ENCODE measurements around the gene PHLPP1.

Gene PHLPP1

DNA sequence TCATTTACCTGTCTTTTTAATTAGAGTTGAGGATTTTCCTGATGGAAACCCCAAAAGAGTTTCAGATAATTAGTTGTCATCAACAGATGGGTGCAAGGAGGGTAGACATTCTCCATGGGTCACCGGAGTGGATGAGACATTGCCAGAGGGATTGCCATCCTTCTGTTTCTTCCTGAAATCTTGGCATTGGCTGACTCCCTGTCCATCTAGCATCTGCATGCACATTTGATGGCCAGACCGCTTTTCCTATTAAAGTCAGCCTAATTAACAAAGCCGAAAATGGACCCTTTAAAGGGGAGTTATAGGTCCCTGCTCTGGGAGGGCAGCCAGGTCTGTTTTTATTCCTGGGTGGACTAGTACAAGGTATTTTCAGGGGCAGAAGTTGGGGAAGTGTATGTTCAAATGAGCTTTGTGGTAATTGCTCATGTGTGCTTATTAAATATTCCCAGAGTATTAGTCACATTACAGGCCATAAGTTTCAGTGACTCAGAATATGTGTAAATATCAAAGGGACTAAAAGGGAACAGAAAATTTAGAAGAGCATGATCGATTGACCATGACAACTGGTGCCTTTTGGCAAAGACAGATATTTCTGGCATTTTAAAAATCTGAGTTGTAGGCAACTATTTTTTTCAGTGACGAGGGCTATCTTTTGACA, 209.8 kb downstream of the PHLPP1 start:
- H2BK5ac ChIP-seq (ENCODE audit: low read length) = no peak overlapping the region
- H2AK5ac ChIP-seq (ENCODE audit: low read depth, low read length) = no peak overlapping the region
- H3K36me3 ChIP-seq (replicated peaks in 1 of 2; ENCODE audit: control insufficient read depth in 2 of 2, insufficient read depth in 2 of 2, low read length in 2 of 2) = peaks cover 4 to 71% of the 10 kb centered on the region in 2 donors
- no peak overlapping the region for H3K9ac ChIP-seq (ENCODE audit: low read depth, low read length, poor library complexity)
- H3K18ac ChIP-seq (ENCODE audit: low read length) = no peak overlapping the region
- H3K4me1 ChIP-seq (ENCODE audit: control insufficient read depth in 2 of 2, insufficient read depth in 1 of 2, low read depth in 1 of 2, low read length in 2 of 2) = no peaks in the 10 kb centered on the region
- no peaks in the 10 kb centered on the region for H3K79me1 ChIP-seq (ENCODE audit: low read depth, low read length)
- no peaks in the 10 kb centered on the region for H3K27me3 ChIP-seq (ENCODE audit: control insufficient read depth in 3 of 3, insufficient read depth in 3 of 3, low read depth in 1 of 3, low read length in 3 of 3)
- no peak overlapping the region for H3K27ac ChIP-seq (replicated peaks; ENCODE audit: low read length)
- WGBS, 2 donors (ENCODE audit: extremely low coverage in 2 of 2, insufficient read length in 2 of 2, insufficient replicate concordance in 1 of 2) = no CpG with 5 or more reads among the region's 5 CpGs
- H3K4me3 ChIP-seq (ENCODE audit: low read length in 2 of 2) = no peak overlapping the region
- no peak overlapping the region for H2BK120ac ChIP-seq (ENCODE audit: low read depth, low read length)
- H4K8ac ChIP-seq (ENCODE audit: low read depth, low read length) = no peak overlapping the region
- no peaks in the 10 kb centered on the region for H3K9me3 ChIP-seq (replicated peaks in 1 of 2; ENCODE audit: control insufficient read depth in 2 of 2, insufficient read depth in 1 of 2, low read depth in 1 of 2, low read length in 2 of 2)
- no peak for DNase-seq (ENCODE audit: low spot score)
- H4K91ac ChIP-seq (ENCODE audit: low read depth, low read length, poor library complexity) = no peak overlapping the region
- no peak overlapping the region for H2BK15ac ChIP-seq (ENCODE audit: low read length)
- H2BK12ac ChIP-seq (ENCODE audit: low read length) = no peak overlapping the region
- no peak overlapping the region for H3K4ac ChIP-seq (ENCODE audit: low read length)
- no peak overlapping the region for H3K14ac ChIP-seq (ENCODE audit: low read length)
- H3K4me2 ChIP-seq (ENCODE audit: insufficient read depth, low read length, poor library complexity, severe bottlenecking) = no peak overlapping the region
- H3K23ac ChIP-seq (ENCODE audit: low read depth, low read length, poor library complexity) = no peak overlapping the region
- H2AFZ ChIP-seq (ENCODE audit: low read length) = no peak overlapping the region

DNA sequence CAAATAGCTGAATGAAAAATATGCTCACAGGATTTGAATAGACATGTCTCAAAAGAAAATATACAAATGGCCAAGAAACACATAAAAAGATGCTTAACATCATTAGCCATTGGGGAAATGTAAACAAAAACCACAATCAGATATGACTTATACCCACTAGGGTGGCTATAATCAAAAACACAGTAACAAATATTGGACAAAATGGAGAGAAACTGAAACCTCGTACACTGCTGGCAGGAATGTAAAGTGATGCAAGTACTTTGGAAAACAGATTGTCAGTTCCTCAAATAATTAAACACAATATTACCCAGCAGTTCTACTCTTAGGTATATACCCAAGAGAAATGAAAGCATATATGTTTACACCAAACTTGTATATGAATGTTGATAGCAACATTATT, 213.0 kb downstream of the PHLPP1 start:
- Histone ChIP-seq H3K4me3 (ENCODE audit: low read length in 2 of 2) (no peak overlapping the region), H3K18ac (ENCODE audit: low read length) (no peak overlapping the region), H3K4me1 (ENCODE audit: control insufficient read depth in 2 of 2, insufficient read depth in 1 of 2, low read depth in 1 of 2, low read length in 2 of 2) (no peaks in the 10 kb centered on the region), H3K4me2 (ENCODE audit: insufficient read depth, low read length, poor library complexity, severe bottlenecking) (no peak overlapping the region), H2BK120ac (ENCODE audit: low read depth, low read length) (no peak overlapping the region), H3K79me1 (ENCODE audit: low read depth, low read length) (no peaks in the 10 kb centered on the region), H3K14ac (ENCODE audit: low read length) (no peak overlapping the region), H4K8ac (ENCODE audit: low read depth, low read length) (no peak overlapping the region), H2AFZ (ENCODE audit: low read length) (no peak overlapping the region), H3K4ac (ENCODE audit: low read length) (no peak overlapping the region), H3K27ac (replicated peaks; ENCODE audit: low read length) (no peak overlapping the region), H3K36me3 (replicated peaks in 1 of 2; ENCODE audit: control insufficient read depth in 2 of 2, insufficient read depth in 2 of 2, low read length in 2 of 2) (peaks cover 2 to 42% of the 10 kb centered on the region in 2 donors), H3K9me3 (replicated peaks in 1 of 2; ENCODE audit: control insufficient read depth in 2 of 2, insufficient read depth in 1 of 2, low read depth in 1 of 2, low read length in 2 of 2) (peaks cover 0 to 9% of the 10 kb centered on the region in 2 donors), H2AK5ac (ENCODE audit: low read depth, low read length) (no peak overlapping the region), H2BK15ac (ENCODE audit: low read length) (no peak overlapping the region), H2BK5ac (ENCODE audit: low read length) (no peak overlapping the region), H4K91ac (ENCODE audit: low read depth, low read length, poor library complexity) (no peak overlapping the region), H2BK12ac (ENCODE audit: low read length) (no peak overlapping the region), H3K27me3 (ENCODE audit: control insufficient read depth in 3 of 3, insufficient read depth in 3 of 3, low read depth in 1 of 3, low read length in 3 of 3) (no peaks in the 10 kb centered on the region), H3K9ac (ENCODE audit: low read depth, low read length, poor library complexity) (no peak overlapping the region), H3K23ac (ENCODE audit: low read depth, low read length, poor library complexity) (no peak overlapping the region)
- no CpG with 5 or more reads among the region's 1 CpG for WGBS, 2 donors (ENCODE audit: extremely low coverage in 2 of 2, insufficient read length in 2 of 2, insufficient replicate concordance in 1 of 2)
- no peak for DNase-seq (ENCODE audit: low spot score)

GRCh38 chr18:62933261-62933887, 218.0 kb downstream of the PHLPP1 start:
- no peak overlapping the region for H3K14ac ChIP-seq (ENCODE audit: low read length)
- no peak overlapping the region for H4K8ac ChIP-seq (ENCODE audit: low read depth, low read length)
- no peaks in the 10 kb centered on the region for H3K4me1 ChIP-seq (ENCODE audit: control insufficient read depth in 2 of 2, insufficient read depth in 1 of 2, low read depth in 1 of 2, low read length in 2 of 2)
- H3K9ac ChIP-seq (ENCODE audit: low read depth, low read length, poor library complexity) = no peak overlapping the region
- no peak overlapping the region for H2BK5ac ChIP-seq (ENCODE audit: low read length)
- H2BK120ac ChIP-seq (ENCODE audit: low read depth, low read length) = no peak overlapping the region
- H3K9me3 ChIP-seq (replicated peaks in 1 of 2; ENCODE audit: control insufficient read depth in 2 of 2, insufficient read depth in 1 of 2, low read depth in 1 of 2, low read length in 2 of 2) = peaks cover 0 to 9% of the 10 kb centered on the region in 2 donors
- no peak overlapping the region for H3K4ac ChIP-seq (ENCODE audit: low read length)
- no peak overlapping the region for H2AK5ac ChIP-seq (ENCODE audit: low read depth, low read length)
- H3K27me3 ChIP-seq (ENCODE audit: control insufficient read depth in 3 of 3, insufficient read depth in 3 of 3, low read depth in 1 of 3, low read length in 3 of 3) = no peaks in the 10 kb centered on the region
- H3K36me3 ChIP-seq (replicated peaks in 1 of 2; ENCODE audit: control insufficient read depth in 2 of 2, insufficient read depth in 2 of 2, low read length in 2 of 2) = peaks cover 0 to 12% of the 10 kb centered on the region in 2 donors
- H4K91ac ChIP-seq (ENCODE audit: low read depth, low read length, poor library complexity) = no peak overlapping the region
- no peak for DNase-seq (ENCODE audit: low spot score)
- H2AFZ ChIP-seq (ENCODE audit: low read length) = no peak overlapping the region
- H3K79me1 ChIP-seq (ENCODE audit: low read depth, low read length) = no peaks in the 10 kb centered on the region
- H3K4me2 ChIP-seq (ENCODE audit: insufficient read depth, low read length, poor library complexity, severe bottlenecking) = no peak overlapping the region
- H3K27ac ChIP-seq (replicated peaks; ENCODE audit: low read length) = no peak overlapping the region
- H2BK15ac ChIP-seq (ENCODE audit: low read length) = no peak overlapping the region
- no peak overlapping the region for H3K18ac ChIP-seq (ENCODE audit: low read length)
- H3K23ac ChIP-seq (ENCODE audit: low read depth, low read length, poor library complexity) = no peak overlapping the region
- no peak overlapping the region for H3K4me3 ChIP-seq (ENCODE audit: low read length in 2 of 2)
- no peak overlapping the region for H2BK12ac ChIP-seq (ENCODE audit: low read length)
- WGBS, 2 donors (ENCODE audit: extremely low coverage in 2 of 2, insufficient read length in 2 of 2, insufficient replicate concordance in 1 of 2) = no CpG with 5 or more reads among the region's 2 CpGs

DNA sequence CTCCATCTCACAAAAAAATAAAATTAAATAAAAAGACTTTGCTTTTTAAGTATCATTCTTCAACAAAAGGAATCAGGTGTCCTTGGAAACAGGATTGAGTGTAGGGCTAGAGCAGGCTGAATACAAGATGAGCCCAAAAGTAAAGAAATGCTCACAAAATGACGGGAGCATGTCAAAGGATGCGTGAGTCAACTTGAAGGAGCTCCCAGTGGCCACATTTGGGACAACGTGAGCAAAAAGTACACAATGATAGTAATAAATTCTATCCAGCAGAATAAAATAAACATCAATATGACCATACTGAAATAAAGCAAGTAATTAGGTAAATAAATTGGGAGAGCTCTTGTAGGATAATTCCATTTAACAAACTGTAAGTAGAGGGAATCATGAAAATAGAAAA, 220.7 kb downstream of the PHLPP1 start:
- Histone ChIP-seq H3K27me3 (ENCODE audit: control insufficient read depth in 3 of 3, insufficient read depth in 3 of 3, low read depth in 1 of 3, low read length in 3 of 3) (no peaks in the 10 kb centered on the region), H3K4ac (ENCODE audit: low read length) (no peak overlapping the region), H3K36me3 (replicated peaks in 1 of 2; ENCODE audit: control insufficient read depth in 2 of 2, insufficient read depth in 2 of 2, low read length in 2 of 2) (peaks cover 0 to 9% of the 10 kb centered on the region in 2 donors), H3K23ac (ENCODE audit: low read depth, low read length, poor library complexity) (no peak overlapping the region), H4K8ac (ENCODE audit: low read depth, low read length) (no peak overlapping the region), H3K27ac (replicated peaks; ENCODE audit: low read length) (no peak overlapping the region), H2AFZ (ENCODE audit: low read length) (no peak overlapping the region), H2BK12ac (ENCODE audit: low read length) (no peak overlapping the region), H3K79me1 (ENCODE audit: low read depth, low read length) (no peaks in the 10 kb centered on the region), H3K9ac (ENCODE audit: low read depth, low read length, poor library complexity) (no peak overlapping the region), H3K18ac (ENCODE audit: low read length) (no peak overlapping the region), H3K4me3 (ENCODE audit: low read length in 2 of 2) (no peak overlapping the region), H3K4me1 (ENCODE audit: control insufficient read depth in 2 of 2, insufficient read depth in 1 of 2, low read depth in 1 of 2, low read length in 2 of 2) (no peaks in the 10 kb centered on the region), H3K9me3 (replicated peaks in 1 of 2; ENCODE audit: control insufficient read depth in 2 of 2, insufficient read depth in 1 of 2, low read depth in 1 of 2, low read length in 2 of 2) (peaks cover 0 to 9% of the 10 kb centered on the region in 2 donors), H2BK120ac (ENCODE audit: low read depth, low read length) (no peak overlapping the region), H2BK5ac (ENCODE audit: low read length) (no peak overlapping the region), H4K91ac (ENCODE audit: low read depth, low read length, poor library complexity) (no peak overlapping the region), H2BK15ac (ENCODE audit: low read length) (no peak overlapping the region), H2AK5ac (ENCODE audit: low read depth, low read length) (no peak overlapping the region), H3K4me2 (ENCODE audit: insufficient read depth, low read length, poor library complexity, severe bottlenecking) (no peak overlapping the region), H3K14ac (ENCODE audit: low read length) (no peak overlapping the region)
- WGBS, 2 donors (ENCODE audit: extremely low coverage in 2 of 2, insufficient read length in 2 of 2, insufficient replicate concordance in 1 of 2) = no CpG with 5 or more reads among the region's 3 CpGs
- no peak for DNase-seq (ENCODE audit: low spot score)

Data from neuronal stem cell (in vitro differentiated cells).